H1 (cell line): ENCODE data around the gene AP4B1. TPM values are rescaled to one million over a fixed set of nuclear protein-coding genes. Genes with fewer than 3 reads are reported as not detected.

Experiments used
- BACH1 ChIP-seq: IDR thresholded peaks from 2 replicates; pipeline ENCODE4 v1.6.1; 2012; ENCODE audit warnings: low read length, improper control_type of control experiment
- BCL11A ChIP-seq, 2 experiments: IDR thresholded peaks; one replicate each; pipeline ENCODE4 v1.6.1; 2011; ENCODE audit warnings: low read depth in 2 of 2, low read length in 2 of 2, mild to moderate bottlenecking in 2 of 2
- CHD7 ChIP-seq: fragments of 300-600 bp; sonication (generic); IDR thresholded peaks from 2 replicates; pipeline ENCODE4 v1.7.1; 2012; ENCODE audit warnings: low read length, moderate library complexity, mild to moderate bottlenecking, inconsistent platforms; ENCODE audit not compliant: insufficient replicate concordance
- CTBP2 ChIP-seq: IDR thresholded peaks from 2 replicates; pipeline ENCODE4 v1.7.0; 2011; ENCODE audit warnings: borderline replicate concordance, mild to moderate bottlenecking, moderate library complexity, mixed read lengths, low read length; ENCODE audit not compliant: insufficient read depth, insufficient read length
- PHF8 ChIP-seq: fragments of 200-600 bp; sonication (generic); conservative IDR thresholded peaks from 2 replicates; pipeline ENCODE4 v1.7.1; 2012; ENCODE audit warnings: low read depth, mild to moderate bottlenecking, inconsistent platforms, low read length, moderate library complexity
- RNF2 ChIP-seq: fragments of 200-900, 300-1000 bp; sonication (generic); IDR thresholded peaks from 2 replicates; pipeline ENCODE4 v1.7.1; 2016; ENCODE audit warnings: borderline replicate concordance, low read depth, mild to moderate bottlenecking, antibody characterized with exemption, low read length; ENCODE audit not compliant: poor library complexity, severe bottlenecking; ENCODE audit errors: missing control alignments
- polyA plus RNA-seq, 7 experiments: library from polyadenylated mRNA; depleted of rRNA in 3 of 7; stranded (reverse) in 5 of 7; unstranded in 2 of 7; fragments of >200 nt in 5 of 7; fragments of 200-250 nt in 2 of 7; gene quantifications; 1 replicate in 5 of 7; 2 replicates in 1 of 7; 4 replicates in 1 of 7; pipeline versions ENCODE4 v1.2.1 to v1.2.3, GENCODE V29; 2011 to 2013; ENCODE audit warnings: missing spikeins in 2 of 7, mixed read lengths in 2 of 7
- total RNA-seq: library from RNA; stranded (reverse); fragmentation: NEBNext Ultra II Directional; extraction: Animal tissue kit (Norgen Biotek cat#: 25700); gene quantifications from 2 replicates; pipeline ENCODE4 v1.2.1, GENCODE V29; 2021

AP4B1 gene
- total and polyA plus RNA-seq, 2 of the 8 experiments (the other 6 are each of a cell fraction or from before 2014, with no cell fraction given): 8.9 to 9.0 TPM

GRCh38 chr1:113950908-113951307 lies 46.3 kb upstream of the AP4B1 start (continued):
- no peak for TF ChIP-seq CHD7
- TF ChIP-seq BCL11A (IDR thresholded peaks at IDR 0.05; ENCODE audit: low read depth in 2 of 2, low read length in 2 of 2): no peak
- TF ChIP-seq RNF2: no peak
- no peak for TF ChIP-seq CTBP2
- no peak for TF ChIP-seq BACH1
- TF ChIP-seq PHF8: no peak
